GM12872 (cell line): Measurements from ENCODE around the gene TMEM178B.

ENCODE experiments used
- CTCF ChIP-seq: IDR thresholded peaks from 3 replicates; pipeline ENCODE4 v1.5.1; 2011; ENCODE audit warnings: low read depth, mild to moderate bottlenecking, low read length, moderate library complexity; ENCODE audit not compliant: insufficient read depth

Gene TMEM178B

GRCh38 chr7:141072548-141073172 lies 1.2 kb upstream of the TMEM178B start:
- TF ChIP-seq CTCF = no peak

- no peak for TF ChIP-seq CTCF
Observed at GRCh38 chr7:141073173-141073640, 657 bp upstream of the TMEM178B start.

- TF ChIP-seq CTCF = no peak
Observed at GRCh38 chr7:141074162-141074991, 513 bp downstream of the TMEM178B start.

GRCh38 chr7:141074997-141075396 lies 1.1 kb downstream of the TMEM178B start:
- TF ChIP-seq CTCF = no peak

- no peak for TF ChIP-seq CTCF
Observed at GRCh38 chr7:141076377-141076776, 2.5 kb downstream of the TMEM178B start.

- TF ChIP-seq CTCF = no peak
Observed at GRCh38 chr7:141079219-141079618, 5.4 kb downstream of the TMEM178B start.

- TF ChIP-seq CTCF = no peak
Observed at GRCh38 chr7:141094336-141095070, 20.6 kb downstream of the TMEM178B start.
